Chondrocyte (in vitro differentiated cells): ENCODE measurements around the gene UBXN6. TPM values are rescaled to one million over a fixed set of nuclear protein-coding genes. Genes with fewer than 3 reads are reported as not detected.

Source experiments
- DNase-seq: peaks from one replicate; pipeline ENCODE4 v3.0.0; 2021; ENCODE audit warnings: mixed read lengths, low spot score
- H3K27ac Mint-ChIP-seq: one replicate; pipeline ENCODE4 v1.8.0; 2021; ENCODE audit warnings: mild to moderate bottlenecking, moderate library complexity, mixed read lengths; ENCODE audit not compliant: unreplicated experiment
- H3K27me3 Mint-ChIP-seq: 2 replicates; pipeline ENCODE4 v1.8.0; 2021; ENCODE audit warnings: low read depth, mixed read lengths
- H3K36me3 Mint-ChIP-seq: 2 replicates; pipeline ENCODE4 v1.8.0; 2021; ENCODE audit warnings: low read depth, mixed read lengths
- H3K4me1 Mint-ChIP-seq: 2 replicates; pipeline ENCODE4 v1.8.0; 2021; ENCODE audit warnings: low read depth, mild to moderate bottlenecking, mixed read lengths
- H3K4me3 Mint-ChIP-seq: one replicate; pipeline ENCODE4 v1.8.0; 2021; ENCODE audit warnings: mild to moderate bottlenecking, moderate library complexity, mixed read lengths; ENCODE audit not compliant: unreplicated experiment
- H3K9me3 Mint-ChIP-seq: 2 replicates; pipeline ENCODE4 v1.8.0; 2021; ENCODE audit warnings: low read depth, mixed read lengths
- total RNA-seq: library from RNA; stranded (reverse); gene quantifications from 3 replicates; pipeline ENCODE4 v1.2.1, GENCODE V29; 2021
- TF ChIP-seq, protein P1 (sequence below): fragments of 200-600 bp; sonication (generic); IDR thresholded peaks from 2 replicates; pipeline ENCODE4 v1.5.0; 2021; ENCODE audit warnings: antibody characterized with exemption, mild to moderate bottlenecking, moderate library complexity

Gene UBXN6
- total RNA-seq, 1 donor from 2014 or later: 86.9 TPM

DNA sequence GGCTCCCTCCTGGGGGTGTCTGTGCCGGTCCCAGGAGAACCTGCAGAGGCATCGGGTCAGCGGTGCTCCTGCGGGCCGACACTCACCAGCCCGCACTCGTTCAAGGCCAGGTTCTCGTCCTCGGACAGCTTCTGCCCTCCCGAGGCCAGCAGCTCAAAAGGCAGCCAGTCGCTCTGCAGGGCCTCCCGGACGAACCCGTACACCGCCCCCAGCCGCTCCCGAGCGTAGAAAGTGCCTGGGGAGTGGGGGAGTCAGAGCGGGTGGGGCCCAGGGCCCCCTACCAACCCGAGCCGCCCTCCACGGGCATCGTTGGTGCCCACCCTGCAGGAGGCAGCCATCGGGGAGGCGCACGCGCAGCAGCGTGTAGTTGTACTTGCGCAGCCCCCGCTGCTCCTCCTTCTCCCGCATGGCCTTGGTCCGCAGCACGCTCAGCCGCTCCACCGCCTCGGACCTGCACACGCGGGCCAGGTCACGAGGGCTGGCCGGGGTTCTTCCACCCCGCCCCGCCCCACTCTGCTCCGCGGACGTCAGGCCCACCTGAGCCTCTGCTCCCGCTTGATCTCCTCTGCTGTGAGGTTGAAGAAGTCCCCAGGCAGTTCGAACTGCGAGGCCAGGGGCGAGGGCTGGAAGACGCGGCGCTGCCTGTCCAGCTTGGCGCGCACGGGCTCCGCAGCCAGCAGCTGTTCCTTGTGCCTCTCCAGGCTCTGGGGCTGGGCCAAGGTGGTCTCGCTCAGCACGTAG is 11.5 kb downstream of the UBXN6 start:
- Mint-ChIP-seq H3K27ac (no peak overlapping the region), H3K9me3 (no peaks in the 10 kb centered on the region), H3K36me3 (peaks cover 13% of the 10 kb centered on the region), H3K27me3 (no peaks in the 10 kb centered on the region), H3K4me3 (no peak overlapping the region), H3K4me1 (no peaks in the 10 kb centered on the region)
- no peak for DNase-seq
- TF ChIP-seq, protein P1, sequence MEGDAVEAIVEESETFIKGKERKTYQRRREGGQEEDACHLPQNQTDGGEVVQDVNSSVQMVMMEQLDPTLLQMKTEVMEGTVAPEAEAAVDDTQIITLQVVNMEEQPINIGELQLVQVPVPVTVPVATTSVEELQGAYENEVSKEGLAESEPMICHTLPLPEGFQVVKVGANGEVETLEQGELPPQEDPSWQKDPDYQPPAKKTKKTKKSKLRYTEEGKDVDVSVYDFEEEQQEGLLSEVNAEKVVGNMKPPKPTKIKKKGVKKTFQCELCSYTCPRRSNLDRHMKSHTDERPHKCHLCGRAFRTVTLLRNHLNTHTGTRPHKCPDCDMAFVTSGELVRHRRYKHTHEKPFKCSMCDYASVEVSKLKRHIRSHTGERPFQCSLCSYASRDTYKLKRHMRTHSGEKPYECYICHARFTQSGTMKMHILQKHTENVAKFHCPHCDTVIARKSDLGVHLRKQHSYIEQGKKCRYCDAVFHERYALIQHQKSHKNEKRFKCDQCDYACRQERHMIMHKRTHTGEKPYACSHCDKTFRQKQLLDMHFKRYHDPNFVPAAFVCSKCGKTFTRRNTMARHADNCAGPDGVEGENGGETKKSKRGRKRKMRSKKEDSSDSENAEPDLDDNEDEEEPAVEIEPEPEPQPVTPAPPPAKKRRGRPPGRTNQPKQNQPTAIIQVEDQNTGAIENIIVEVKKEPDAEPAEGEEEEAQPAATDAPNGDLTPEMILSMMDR: no peak

DNA sequence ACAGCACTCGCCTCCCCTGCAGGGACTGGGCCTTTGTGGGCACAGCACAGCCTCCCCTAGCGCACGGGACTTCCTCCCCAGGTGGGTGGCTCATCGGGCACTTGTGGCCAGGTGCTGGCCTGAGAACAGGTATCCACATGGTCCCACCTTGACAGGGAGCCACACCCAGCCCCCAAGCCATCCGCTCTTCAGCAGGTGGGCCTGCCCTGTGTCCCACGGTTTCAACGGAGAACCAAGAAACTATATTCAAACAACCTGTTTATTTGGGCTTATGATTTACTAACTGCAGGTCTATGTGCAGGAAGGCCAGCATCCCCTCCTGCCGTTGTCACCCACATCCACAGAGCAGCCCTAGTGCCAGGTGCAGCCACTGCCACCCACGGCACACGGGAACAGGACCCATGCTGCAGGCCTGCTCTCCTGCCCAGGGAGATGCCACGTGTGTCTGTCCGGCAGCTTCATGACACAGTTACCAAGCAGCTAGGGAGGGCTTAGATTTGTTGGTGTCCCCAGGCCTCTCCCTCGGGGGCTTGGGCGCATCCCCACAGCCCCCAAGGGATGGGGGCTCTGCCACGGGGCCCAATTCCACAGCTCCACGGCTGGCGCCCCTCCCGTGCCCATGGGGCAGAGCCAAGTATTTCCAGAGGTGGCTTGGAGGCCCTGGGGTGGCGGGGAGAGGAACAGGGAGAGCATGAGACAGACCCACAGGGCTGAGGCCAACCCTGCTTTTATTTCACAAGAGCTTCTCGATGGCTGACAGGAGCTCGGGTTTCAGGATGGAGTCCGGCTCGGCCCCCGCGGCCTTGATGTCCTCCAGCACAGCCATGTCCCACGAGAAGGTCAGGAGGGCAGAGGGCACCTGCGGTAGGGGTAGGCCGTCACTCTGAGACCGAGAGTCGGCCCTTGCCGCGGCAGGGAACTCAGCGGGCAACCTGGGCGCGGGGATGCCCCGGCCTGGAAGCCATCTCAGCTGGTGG is 12.5 kb downstream of the UBXN6 start:
- TF ChIP-seq, protein P1: no peak
- Mint-ChIP-seq H3K27me3 (no peaks in the 10 kb centered on the region), H3K9me3 (no peaks in the 10 kb centered on the region), H3K36me3 (peaks cover 9% of the 10 kb centered on the region), H3K4me3 (no peak overlapping the region), H3K4me1 (no peaks in the 10 kb centered on the region), H3K27ac (no peak overlapping the region)
- DNase-seq: no peak

DNA sequence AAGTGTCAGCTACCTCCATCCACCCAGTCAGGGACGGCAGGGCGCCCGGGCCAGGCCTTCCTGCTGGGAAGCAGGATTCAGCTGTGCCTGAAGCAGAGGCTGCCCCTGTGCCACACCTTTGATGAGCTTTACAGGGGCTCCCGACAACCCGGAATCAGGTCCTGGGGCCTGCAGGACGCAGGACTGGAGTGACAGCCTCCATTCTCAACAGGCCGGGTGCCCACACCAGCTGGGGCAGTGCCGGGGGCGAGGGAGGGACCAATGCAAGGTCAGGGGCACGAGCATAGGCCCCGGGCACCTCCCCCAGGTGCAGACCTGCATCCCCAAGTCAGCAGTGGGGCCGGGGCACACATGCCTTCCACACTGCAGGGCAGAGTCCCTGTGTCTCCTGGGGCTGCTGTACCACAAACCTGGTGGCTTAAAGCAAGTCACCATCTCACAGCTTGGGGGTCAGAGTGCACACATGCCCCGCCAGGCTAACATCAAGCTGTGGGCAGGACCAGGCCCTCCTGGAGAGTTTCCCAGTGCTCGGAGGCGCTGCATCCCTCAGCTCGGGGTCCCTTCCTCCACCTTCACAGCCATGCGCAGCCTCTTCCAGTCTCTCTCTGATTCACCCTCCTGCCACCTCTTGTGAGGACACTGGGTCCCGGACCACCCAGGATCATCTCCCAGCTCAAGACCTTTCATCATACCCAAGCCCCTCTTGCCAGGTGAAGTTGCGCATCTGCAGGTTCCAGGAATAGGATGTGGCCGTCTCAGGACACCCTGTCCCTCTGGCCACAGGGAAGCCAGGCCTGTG is 13.4 kb downstream of the UBXN6 start:
- Mint-ChIP-seq H3K27ac (no peak overlapping the region), H3K9me3 (no peaks in the 10 kb centered on the region), H3K4me3 (no peak overlapping the region), H3K27me3 (no peaks in the 10 kb centered on the region), H3K36me3 (peaks cover 8% of the 10 kb centered on the region), H3K4me1 (no peaks in the 10 kb centered on the region)
- DNase-seq: no peak
- TF ChIP-seq, protein P1: no peak

GRCh38 chr19:4443188-4443587 is 14.4 kb downstream of the UBXN6 start:
- peak overlapping the region; percentile 6 for H3K27ac Mint-ChIP-seq
- H3K4me1 Mint-ChIP-seq: no peaks in the 10 kb centered on the region
- no peak overlapping the region for H3K4me3 Mint-ChIP-seq
- H3K9me3 Mint-ChIP-seq: no peaks in the 10 kb centered on the region
- DNase-seq: no peak
- peaks cover 5% of the 10 kb centered on the region for H3K36me3 Mint-ChIP-seq
- no peaks in the 10 kb centered on the region for H3K27me3 Mint-ChIP-seq
- TF ChIP-seq, protein P1: no peak

GRCh38 chr19:4442819-4443146 is 14.8 kb downstream of the UBXN6 start:
- no peak overlapping the region for H3K27ac Mint-ChIP-seq
- H3K9me3 Mint-ChIP-seq: no peaks in the 10 kb centered on the region
- no peaks in the 10 kb centered on the region for H3K27me3 Mint-ChIP-seq
- H3K4me1 Mint-ChIP-seq: no peaks in the 10 kb centered on the region
- TF ChIP-seq, protein P1: no peak
- no peak for DNase-seq
- no peak overlapping the region for H3K4me3 Mint-ChIP-seq
- H3K36me3 Mint-ChIP-seq: peaks cover 5% of the 10 kb centered on the region
